H1 (cell line): Measurements from ENCODE around the gene NFKB1. TPM values are rescaled to one million over a fixed set of nuclear protein-coding genes. Genes with fewer than 3 reads are reported as not detected.

ENCODE experiments used
- CTCF ChIA-PET: fragments of 300-600 bp; sonication (Branson Sonifier 250); formaldehyde crosslinking; loops from one replicate; lab custom pipeline; 2021; ENCODE audit not compliant: partially characterized antibody; lab: Charles Lee
- POLR2A ChIA-PET: fragments of 300-600 bp; sonication (Branson Sonifier 250); formaldehyde crosslinking; loops from one replicate; lab custom pipeline; 2021; ENCODE audit warnings: inconsistent platforms; ENCODE audit not compliant: partially characterized antibody; lab: Charles Lee
- DNase-seq, 2 experiments: peaks; one replicate each; pipeline versions ENCODE4 v3.0.0 to v3.0.0-alpha.2; 2010 to 2022; ENCODE audit warnings: low spot score in 2 of 2, low read depth in 1 of 2, mixed read lengths in 1 of 2
- FAIRE-seq: peaks from 2 replicates; lab custom pipeline; 2011; peaks lifted over from hg19 to GRCh38; lab: Jason Lieb, UNC
- H2AFZ ChIP-seq: 2 replicates; pipeline ENCODE4 v1.8.1; 2012; ENCODE audit warnings: low read length, inconsistent platforms
- H2AK5ac ChIP-seq: 2 replicates; pipeline ENCODE4 v1.6.1; 2013; ENCODE audit warnings: low read depth, low read length
- H2BK120ac ChIP-seq: replicated peaks from 2 replicates; pipeline ENCODE3; 2013; ENCODE audit warnings: low read depth, low read length, inconsistent platforms
- H2BK12ac ChIP-seq: 2 replicates; pipeline ENCODE4 v1.6.1; 2013; ENCODE audit warnings: low read depth, low read length
- H2BK15ac ChIP-seq: 2 replicates; pipeline ENCODE4 v1.6.1; 2013; ENCODE audit warnings: low read length
- H2BK20ac ChIP-seq: 2 replicates; pipeline ENCODE4 v1.6.1; 2013; ENCODE audit warnings: low read length
- H2BK5ac ChIP-seq: 2 replicates; pipeline ENCODE4 v1.6.1; 2013; ENCODE audit warnings: low read depth, low read length
- H3K14ac ChIP-seq: 2 replicates; pipeline ENCODE4 v1.6.1; 2013; ENCODE audit warnings: inconsistent platforms; ENCODE audit not compliant: insufficient read length
- H3K18ac ChIP-seq: 2 replicates; pipeline ENCODE4 v1.6.1; 2013; ENCODE audit warnings: low read length; ENCODE audit errors: extremely low read depth
- H3K23ac ChIP-seq: 2 replicates; pipeline ENCODE4 v1.6.1; 2013; ENCODE audit warnings: inconsistent platforms; ENCODE audit not compliant: insufficient read length
- H3K23me2 ChIP-seq: 2 replicates; pipeline ENCODE4 v1.6.1; 2013; ENCODE audit warnings: low read depth, low read length
- H3K27ac ChIP-seq: 2 replicates; pipeline ENCODE4 v1.6.1; 2011; ENCODE audit warnings: low read depth, low read length, inconsistent platforms
- H3K27me3 ChIP-seq, 4 experiments: replicated peaks in 1 of 4; 1 replicate in 1 of 4; 2 replicates in 3 of 4; pipeline versions ENCODE4 v1.6.1 to v1.8.1; 2011 to 2013; ENCODE audit warnings: low read length in 3 of 4, mild to moderate bottlenecking in 3 of 4, inconsistent platforms in 2 of 4, mixed read lengths in 2 of 4, moderate library complexity in 1 of 4; ENCODE audit not compliant: control insufficient read depth in 3 of 4, insufficient read depth in 3 of 4; ENCODE audit errors: extremely low read depth in 1 of 4
- H3K36me3 ChIP-seq, 4 experiments: 2 replicates each; pipeline versions ENCODE4 v1.6.1 to v1.8.1; 2011 to 2013; ENCODE audit warnings: mild to moderate bottlenecking in 4 of 4, low read length in 3 of 4, moderate library complexity in 2 of 4, control low read depth in 1 of 4, inconsistent platforms in 1 of 4; ENCODE audit not compliant: insufficient read depth in 4 of 4, control insufficient read depth in 2 of 4
- H3K4ac ChIP-seq: replicated peaks from 2 replicates; pipeline ENCODE3; 2013; ENCODE audit warnings: low read length, low read depth, mixed read lengths, inconsistent platforms; ENCODE audit not compliant: insufficient read length
- H3K4me1 ChIP-seq, 4 experiments: replicated peaks in 1 of 4; 1 replicate in 1 of 4; 2 replicates in 3 of 4; pipeline versions ENCODE4 v1.6.1 to v1.8.1; 2011 to 2013; ENCODE audit warnings: low read length in 3 of 4, inconsistent platforms in 2 of 4, mixed read lengths in 1 of 4; ENCODE audit not compliant: insufficient read depth in 4 of 4, control insufficient read depth in 3 of 4
- H3K4me2 ChIP-seq, 2 experiments: 2 replicates each; pipeline versions ENCODE4 v1.6.1 to v1.8.1; 2011 to 2013; ENCODE audit warnings: low read depth in 2 of 2, low read length in 2 of 2, control low read depth in 1 of 2, inconsistent platforms in 1 of 2, mild to moderate bottlenecking in 1 of 2; ENCODE audit not compliant: insufficient read depth in 1 of 2
- H3K4me3 ChIP-seq, 4 experiments: fragments of 200-600, 300-600 bp in 1 of 4; sonication (generic), shearing (Covaris generic), sonication (Bioruptor Twin) in 1 of 4; 2 replicates each; pipeline versions ENCODE4 v1.5.1 to v1.8.1; 2011 to 2016; ENCODE audit warnings: low read length in 4 of 4, low read depth in 3 of 4, control low read depth in 2 of 4, inconsistent platforms in 2 of 4, mild to moderate bottlenecking in 2 of 4, mixed read lengths in 1 of 4, moderate library complexity in 1 of 4; ENCODE audit not compliant: insufficient read depth in 2 of 4; ENCODE audit errors: extremely low read depth in 1 of 4
- H3K56ac ChIP-seq: replicated peaks from 2 replicates; pipeline ENCODE3; 2013; ENCODE audit warnings: low read depth, mild to moderate bottlenecking, mixed read lengths, low read length, inconsistent platforms; ENCODE audit not compliant: insufficient read length
- H3K79me1 ChIP-seq: 2 replicates; pipeline ENCODE4 v1.6.1; 2013; ENCODE audit warnings: low read depth, low read length, control low read depth
- H3K79me2 ChIP-seq, 2 experiments: 2 replicates each; pipeline versions ENCODE4 v1.6.1 to v1.8.1; 2012 to 2013; ENCODE audit warnings: low read length in 2 of 2, mild to moderate bottlenecking in 2 of 2, inconsistent platforms in 1 of 2; ENCODE audit not compliant: insufficient read depth in 2 of 2, control insufficient read depth in 1 of 2
- H3K9ac ChIP-seq, 4 experiments: replicated peaks in 1 of 4; 1 replicate in 1 of 4; 2 replicates in 3 of 4; pipeline versions ENCODE4 v1.6.1 to v1.8.1; 2011 to 2013; ENCODE audit warnings: low read depth in 3 of 4, low read length in 3 of 4, control low read depth in 2 of 4, mild to moderate bottlenecking in 2 of 4, moderate library complexity in 2 of 4, inconsistent platforms in 1 of 4; ENCODE audit errors: extremely low read depth in 1 of 4
- H3K9me3 ChIP-seq, 2 experiments: 2 replicates each; pipeline versions ENCODE4 v1.6.1 to v1.8.1; 2012 to 2013; ENCODE audit warnings: mild to moderate bottlenecking in 2 of 2, moderate library complexity in 2 of 2, control low read depth in 1 of 2, inconsistent platforms in 1 of 2, low read depth in 1 of 2, low read length in 1 of 2, mixed read lengths in 1 of 2; ENCODE audit not compliant: insufficient read depth in 2 of 2
- H4K20me1 ChIP-seq, 2 experiments: replicated peaks in 1 of 2; 2 replicates each; pipeline versions ENCODE3 to v1.8.1; 2011 to 2013; ENCODE audit warnings: inconsistent platforms in 2 of 2, low read length in 2 of 2, mild to moderate bottlenecking in 1 of 2; ENCODE audit not compliant: insufficient read depth in 2 of 2, control insufficient read depth in 1 of 2
- H4K5ac ChIP-seq: 2 replicates; pipeline ENCODE4 v1.6.1; 2013; ENCODE audit warnings: low read length, low read depth, mixed read lengths, inconsistent platforms; ENCODE audit not compliant: insufficient read length
- H4K8ac ChIP-seq: 2 replicates; pipeline ENCODE4 v1.8.0; 2013; ENCODE audit warnings: mild to moderate bottlenecking, moderate library complexity, low read length, inconsistent platforms; ENCODE audit not compliant: insufficient read depth; ENCODE audit errors: extremely low read depth
- H4K91ac ChIP-seq: replicated peaks from 2 replicates; pipeline ENCODE3; 2013; ENCODE audit warnings: low read length, mixed read lengths, inconsistent platforms; ENCODE audit not compliant: insufficient read length
- ATF2 ChIP-seq: IDR thresholded peaks from 2 replicates; pipeline ENCODE4 v1.6.1; 2012; ENCODE audit warnings: low read length, inconsistent platforms
- CEBPB ChIP-seq: IDR thresholded peaks from 2 replicates; pipeline ENCODE4 v1.6.1; 2012; ENCODE audit warnings: low read depth, low read length
- CREB1 ChIP-seq: IDR thresholded peaks from 2 replicates; pipeline ENCODE4 v1.6.1; 2012; ENCODE audit warnings: inconsistent platforms
- CTBP2 ChIP-seq: IDR thresholded peaks from 2 replicates; pipeline ENCODE4 v1.7.0; 2011; ENCODE audit warnings: borderline replicate concordance, mild to moderate bottlenecking, moderate library complexity, mixed read lengths, low read length; ENCODE audit not compliant: insufficient read depth, insufficient read length
- EZH2 ChIP-seq: fragments of 200-600 bp; sonication (generic); IDR thresholded peaks from 2 replicates; pipeline ENCODE4 v1.7.1; 2012; ENCODE audit warnings: low read depth, mild to moderate bottlenecking, moderate library complexity, low read length, inconsistent platforms; ENCODE audit not compliant: severe bottlenecking
- FOSL1 ChIP-seq: IDR thresholded peaks from 2 replicates; pipeline ENCODE4 v1.6.1; 2011; ENCODE audit warnings: mild to moderate bottlenecking, low read depth, low read length, moderate library complexity; ENCODE audit not compliant: insufficient read depth
- NANOG ChIP-seq: IDR thresholded peaks from 2 replicates; pipeline ENCODE4 v1.6.1; 2011; ENCODE audit warnings: low read length, low read depth, mild to moderate bottlenecking, inconsistent platforms; ENCODE audit not compliant: insufficient read depth, poor library complexity, severe bottlenecking
- POU5F1 ChIP-seq: IDR thresholded peaks from 2 replicates; pipeline ENCODE4 v1.6.1; 2011; ENCODE audit warnings: low read depth, mild to moderate bottlenecking, low read length, moderate library complexity
- SAP30 ChIP-seq: fragments of 300-600 bp; sonication (generic); IDR thresholded peaks from 2 replicates; pipeline ENCODE4 v1.7.1; 2012; ENCODE audit warnings: low read length, moderate library complexity, mild to moderate bottlenecking, inconsistent platforms; ENCODE audit not compliant: insufficient read depth, insufficient replicate concordance
- SP1 ChIP-seq: IDR thresholded peaks from 2 replicates; pipeline ENCODE4 v1.6.1; 2011; ENCODE audit warnings: low read depth, low read length
- SP2 ChIP-seq: IDR thresholded peaks from 2 replicates; pipeline ENCODE4 v1.6.1; 2012; ENCODE audit warnings: mild to moderate bottlenecking, low read length, inconsistent platforms
- TCF12 ChIP-seq: IDR thresholded peaks from 2 replicates; pipeline ENCODE4 v1.6.1; 2011; ENCODE audit warnings: low read depth, mild to moderate bottlenecking, low read length
- ZNF274 ChIP-seq: IDR thresholded peaks from 2 replicates; pipeline ENCODE4 v1.7.0; 2012; ENCODE audit warnings: low read length, borderline replicate concordance; ENCODE audit errors: extremely low read depth
- WGBS, 2 experiments: shearing (Covaris generic) in 1 of 2; methylation state at CpG; one replicate each; pipeline versions ENCODE4 v1.1.6 to v1.1.7; 2013 to 2015; ENCODE audit warnings: low lambda C conversion rate in 2 of 2, mixed read lengths in 2 of 2, inconsistent platforms in 1 of 2, low coverage in 1 of 2, missing lambda C conversion rate in 1 of 2; ENCODE audit not compliant: insufficient replicate concordance in 2 of 2, insufficient coverage in 1 of 2, insufficient read length in 1 of 2; ENCODE audit errors: extremely low coverage in 1 of 2, missing lambda C conversion rate in 1 of 2; 5-methylcytosine and 5-hydroxymethylcytosine counted together
- polyA plus RNA-seq, 7 experiments: library from polyadenylated mRNA; depleted of rRNA in 3 of 7; stranded (reverse) in 5 of 7; unstranded in 2 of 7; fragments of >200 nt in 5 of 7; fragments of 200-250 nt in 2 of 7; gene quantifications; 1 replicate in 5 of 7; 2 replicates in 1 of 7; 4 replicates in 1 of 7; pipeline versions ENCODE4 v1.2.1 to v1.2.3, GENCODE V29; 2011 to 2013; ENCODE audit warnings: missing spikeins in 2 of 7, mixed read lengths in 2 of 7
- total RNA-seq: library from RNA; stranded (reverse); fragmentation: NEBNext Ultra II Directional; extraction: Animal tissue kit (Norgen Biotek cat#: 25700); gene quantifications from 2 replicates; pipeline ENCODE4 v1.2.1, GENCODE V29; 2021

NFKB1 gene
- total and polyA plus RNA-seq, 2 of the 8 experiments (the other 6 are each of a cell fraction or from before 2014, with no cell fraction given): 2.9 to 6.8 TPM

GRCh38 chr4:102580463-102580842, 79.3 kb downstream of the NFKB1 start:
- H4K5ac ChIP-seq: no peak overlapping the region
- no peaks in the 10 kb centered on the region for H3K79me2 ChIP-seq
- H3K14ac ChIP-seq: no peak overlapping the region
- no peaks in the 10 kb centered on the region for H3K9me3 ChIP-seq
- no peak overlapping the region for H3K4me3 ChIP-seq
- H3K27me3 ChIP-seq: no peaks in the 10 kb centered on the region; a peak in 1 of 7 replicates
- H2BK12ac ChIP-seq: no peak overlapping the region
- no peak for DNase-seq
- no peaks in the 10 kb centered on the region for H4K20me1 ChIP-seq
- H2BK5ac ChIP-seq: no peak overlapping the region
- no peak overlapping the region for H3K9ac ChIP-seq
- H3K23me2 ChIP-seq: no peaks in the 10 kb centered on the region
- H3K4ac ChIP-seq: no peak overlapping the region
- H2BK120ac ChIP-seq: no peak overlapping the region
- no peak overlapping the region for H2BK15ac ChIP-seq
- no peak overlapping the region for H2BK20ac ChIP-seq
- H2AK5ac ChIP-seq: no peak overlapping the region
- H3K56ac ChIP-seq: no peak overlapping the region
- no peak overlapping the region for H3K18ac ChIP-seq
- no peak overlapping the region for H4K8ac ChIP-seq
- no peak overlapping the region for H3K23ac ChIP-seq
- H3K36me3 ChIP-seq: no peaks in the 10 kb centered on the region
- no peak for FAIRE-seq
- no peak overlapping the region for H4K91ac ChIP-seq
- POLR2A ChIA-PET: no interaction called here
- H3K79me1 ChIP-seq: no peaks in the 10 kb centered on the region
- H3K4me2 ChIP-seq: no peak overlapping the region
- CTCF ChIA-PET: interaction anchor here (0.6 to 2.9 kb wide), 13 partner anchors 19 to 465 kb away, joined by 3 to 16 read pairs (median 4); no protein-coding TSS in a partner anchor
- 83% methylated on average over 1 of the region's 1 CpG; no CpG with 5 or more reads in 1 of the 2 experiments for WGBS, 2 experiments
- no peaks in the 10 kb centered on the region; a peak in 1 of 7 replicates for H3K4me1 ChIP-seq
- no peak overlapping the region for H2AFZ ChIP-seq
- no peak overlapping the region for H3K27ac ChIP-seq
- TF ChIP-seq SAP30 (no peak), CEBPB (no peak), EZH2 (no peak), SP1 (no peak), POU5F1 (no peak), TCF12 (no peak), ZNF274 (no peak), NANOG (no peak), FOSL1 (no peak), SP2 (no peak), CREB1 (no peak), ATF2 (no peak), CTBP2 (no peak)
